Right renal cortex interstitium (tissue), 3 donors: ENCODE data around the gene CBX5. TPM values are rescaled to one million over a fixed set of nuclear protein-coding genes. Genes with fewer than 3 reads are reported as not detected.
A peak's percentile ranks its signal among the peaks of the same experiment; 100 is the strongest.
"Not testable (repeated sequence)": the region's sequence is repeated elsewhere in the genome, so short reads cannot be mapped to it uniquely, and the experiment has no call there.

Experiments
- DNase-seq, 3 donors: peaks; one replicate each; pipeline ENCODE4 v3.0.0-alpha.2; 2013; ENCODE audit warnings: low read depth in 3 of 3, low spot score in 2 of 3
- polyA plus RNA-seq, 3 donors: library from polyadenylated mRNA; unstranded; fragments of 120-200 nt; gene quantifications; one replicate each; pipeline ENCODE4 v1.2.1, GENCODE V29; 2013; ENCODE audit not compliant: insufficient read length in 3 of 3

Gene CBX5
- 100 to 1,000 TPM; 118 to 129 (median 125) TPM for polyA plus RNA-seq

- peak; percentile 99 to 100 (median 99) for DNase-seq
Measured at GRCh38 chr12:54279632-54280467, at the start of gene CBX5. TSS of gene CBX5 (minus strand) at chr12:54280122. CDS start at chr12:54257650, 22,472 bp downstream.

- no peak for DNase-seq
Measured at GRCh38 chr12:54328595-54329337, 48.8 kb upstream of the CBX5 start.

- DNase-seq, result not testable (repeated sequence)
Measured at GRCh38 chr12:54325442-54326109, 45.7 kb upstream of the CBX5 start.

DNA sequence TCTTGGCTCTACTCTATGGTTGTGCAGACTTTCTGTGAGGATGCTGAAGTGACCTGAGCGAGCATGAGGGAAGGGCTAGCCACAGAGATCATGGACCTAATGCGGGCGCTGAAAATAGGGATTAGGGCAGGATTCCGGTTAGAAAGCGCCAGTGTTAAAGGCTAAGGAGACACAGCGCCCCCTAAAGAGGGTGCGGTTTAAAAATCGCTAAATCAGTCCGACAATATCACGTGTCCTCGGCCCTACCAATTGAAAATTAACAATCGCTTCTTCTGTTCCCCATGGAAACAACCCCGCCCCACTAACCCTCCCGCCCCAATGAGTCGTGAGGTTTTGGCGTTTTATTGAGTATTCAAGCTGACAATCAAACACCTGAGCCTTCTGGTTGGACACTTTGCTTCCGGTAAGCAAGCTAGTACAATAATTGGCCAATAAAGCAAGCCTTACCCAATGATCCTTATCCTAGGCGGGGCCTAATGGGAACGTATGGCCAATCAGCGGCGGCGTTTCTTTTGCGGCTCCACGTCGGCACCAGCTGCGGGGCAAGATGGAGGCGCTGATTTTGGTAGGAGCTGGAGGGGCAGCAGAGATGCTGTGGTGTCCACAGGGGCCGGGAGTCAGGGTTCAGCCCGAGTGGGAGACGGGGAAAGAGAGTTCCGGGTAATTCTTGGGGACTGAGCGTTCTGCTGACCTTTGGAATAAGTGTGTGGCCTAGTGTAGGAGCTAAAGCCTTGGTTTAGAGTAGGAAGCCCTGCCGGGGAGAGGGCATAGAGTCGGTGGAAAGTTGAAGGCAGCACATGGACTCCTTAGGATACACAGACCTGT lies 44.9 kb upstream of the CBX5 start, which contains the start of gene COPZ1:
COPZ1 (plus strand) TSS at position 515 of the 825 bp plus-strand sequence; CDS start at position 548, 33 bp downstream.
- DNase-seq, result peak; percentile 97 to 99 (median 98)

GRCh38 chr12:54321363-54321762 lies 41.4 kb upstream of the CBX5 start:
- DNase-seq, result no peak

DNA sequence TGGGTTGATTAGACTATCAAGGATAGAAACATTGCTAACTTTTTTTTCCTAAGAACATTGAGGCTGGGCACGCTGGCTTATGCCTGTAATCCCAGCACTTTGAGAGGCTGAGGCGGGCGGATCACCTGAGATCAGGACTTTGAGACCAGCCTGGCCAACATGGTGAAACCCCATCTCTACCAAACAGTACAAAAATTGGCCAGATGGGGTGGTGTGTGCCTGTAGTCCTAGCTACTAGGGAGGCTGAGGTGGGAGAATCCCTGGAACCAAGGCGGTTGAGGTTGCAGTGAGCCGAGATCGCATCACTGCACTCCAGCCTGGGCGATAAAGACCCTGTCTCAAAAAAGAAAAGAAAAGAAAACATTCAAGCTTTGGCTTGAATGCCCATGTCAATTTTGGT lies 32.4 kb upstream of the CBX5 start:
- DNase-seq, result not testable (repeated sequence)

- no peak for DNase-seq
Measured at GRCh38 chr12:54311051-54311450, 31.1 kb upstream of the CBX5 start.

DNA sequence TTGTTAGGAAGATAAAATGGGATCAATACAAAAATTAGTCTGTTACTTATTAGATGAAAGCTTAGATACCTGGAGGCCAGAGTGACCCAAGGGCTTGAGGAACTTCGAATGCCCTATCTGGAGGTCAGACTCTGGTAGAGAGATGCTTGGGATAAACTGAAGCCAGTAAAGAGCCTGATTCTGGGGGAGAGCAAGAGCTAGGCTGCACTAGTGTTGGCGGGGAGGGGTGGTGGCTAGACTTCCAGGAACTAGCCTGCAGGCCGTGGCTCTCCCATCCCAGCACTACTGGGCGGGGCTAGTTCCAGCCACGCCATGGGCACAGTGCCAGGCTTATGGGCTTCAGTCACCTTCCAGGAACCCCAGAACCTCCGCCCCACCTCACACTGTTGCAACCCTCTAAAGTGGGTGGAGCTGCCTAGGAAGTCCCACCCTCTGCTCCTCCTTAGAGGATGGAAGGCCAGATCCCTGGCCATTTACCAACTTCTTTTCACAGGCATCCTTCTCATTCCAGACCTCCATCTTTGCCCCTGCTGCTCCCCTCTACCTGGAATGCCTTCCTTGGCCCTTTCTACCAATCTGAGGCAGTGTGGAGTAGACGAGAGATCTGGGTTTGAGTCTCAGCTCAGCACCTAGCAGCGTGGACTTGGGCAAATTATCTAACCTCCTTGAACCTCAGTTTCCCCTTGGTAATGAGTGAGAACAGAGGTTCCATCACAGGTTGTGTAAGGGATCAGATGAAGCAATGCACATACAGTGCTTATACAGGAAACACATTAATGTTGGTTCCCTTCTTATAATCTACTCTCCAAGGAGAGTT lies 27.2 kb upstream of the CBX5 start:
- DNase-seq, result no peak

GRCh38 chr12:54304187-54304810 lies 24.4 kb upstream of the CBX5 start:
- no peak for DNase-seq

GRCh38 chr12:54303640-54304039 lies 23.7 kb upstream of the CBX5 start:
- no peak for DNase-seq

- DNase-seq, result no peak
Measured at GRCh38 chr12:54301428-54302048, 21.6 kb upstream of the CBX5 start.

DNA sequence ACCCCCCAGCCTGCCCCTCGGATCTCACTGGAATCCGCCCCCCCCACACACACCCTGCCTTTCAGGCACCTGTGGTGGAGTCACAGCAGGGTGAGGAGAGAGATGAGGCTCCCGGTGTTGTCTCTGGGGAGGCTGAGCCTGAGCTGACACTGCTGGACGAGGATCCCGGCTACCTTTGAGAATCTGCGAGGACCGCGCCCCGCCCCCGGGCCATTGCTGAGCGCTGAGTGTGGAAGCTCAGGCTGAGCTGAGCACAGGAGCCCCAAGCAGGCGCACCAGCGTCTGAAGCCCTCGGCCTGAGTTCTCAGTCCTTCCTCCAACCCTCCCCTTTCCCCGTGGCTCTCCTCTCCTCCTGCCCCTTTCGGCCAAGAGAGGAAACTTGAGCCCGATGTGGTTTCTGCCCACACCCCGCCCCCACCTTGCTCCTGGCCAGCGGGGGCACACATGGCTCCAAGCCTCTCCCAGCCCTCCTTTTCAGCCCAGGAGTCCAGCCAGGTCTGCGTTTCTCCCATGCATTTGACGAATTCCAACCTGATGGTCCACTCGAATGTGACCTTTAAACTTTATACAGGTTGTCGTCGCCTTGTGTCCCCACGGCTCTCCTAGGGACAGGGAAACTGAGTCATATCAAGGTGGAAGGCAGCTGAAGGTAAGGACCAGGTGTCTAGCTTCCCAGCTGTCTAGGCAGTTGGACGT lies 21.0 kb upstream of the CBX5 start, which contains the start of gene NFE2:
NFE2 (minus strand) TSS at position 284 of the 696 bp plus-strand sequence. CDS start 5,767 bp downstream, outside the sequence.
- DNase-seq, result peak in 1 of 3 donors; percentile 73

GRCh38 chr12:54300225-54300731 lies 20.4 kb upstream of the CBX5 start:
- no peak for DNase-seq

DNA sequence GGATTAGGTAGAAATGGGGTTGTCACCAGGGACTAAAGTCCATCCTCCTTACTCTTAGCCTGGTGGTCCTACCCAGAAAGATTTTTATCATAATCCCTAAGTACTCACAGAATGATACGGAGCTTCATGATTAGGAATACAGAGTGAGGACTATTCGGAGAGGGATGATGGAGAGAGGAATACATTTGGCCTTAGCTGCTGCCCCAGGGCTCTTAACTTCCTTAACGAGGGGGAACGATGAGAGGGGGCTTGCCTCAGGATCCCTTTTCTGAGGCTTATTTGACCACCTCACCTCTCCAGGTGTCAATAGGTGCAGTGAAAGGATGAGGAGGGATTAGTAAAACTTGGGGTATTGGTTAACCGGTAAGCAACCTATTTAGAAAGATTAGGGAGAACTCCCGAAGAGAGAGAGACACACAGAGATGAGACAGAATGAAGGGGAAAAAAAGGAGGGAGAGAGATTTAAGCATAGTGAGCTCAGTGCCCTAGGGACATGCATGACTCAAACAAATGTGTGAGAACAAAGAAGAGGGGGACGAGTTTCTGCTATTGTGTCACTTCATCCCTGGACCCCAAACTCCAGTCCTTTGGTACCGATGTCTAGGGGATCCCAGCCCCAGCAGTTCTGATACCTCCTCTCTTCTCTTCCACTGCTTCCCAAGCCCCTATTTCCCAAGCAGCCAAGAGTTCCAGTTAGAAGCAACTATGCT lies 19.7 kb upstream of the CBX5 start:
- DNase-seq, result no peak

DNA sequence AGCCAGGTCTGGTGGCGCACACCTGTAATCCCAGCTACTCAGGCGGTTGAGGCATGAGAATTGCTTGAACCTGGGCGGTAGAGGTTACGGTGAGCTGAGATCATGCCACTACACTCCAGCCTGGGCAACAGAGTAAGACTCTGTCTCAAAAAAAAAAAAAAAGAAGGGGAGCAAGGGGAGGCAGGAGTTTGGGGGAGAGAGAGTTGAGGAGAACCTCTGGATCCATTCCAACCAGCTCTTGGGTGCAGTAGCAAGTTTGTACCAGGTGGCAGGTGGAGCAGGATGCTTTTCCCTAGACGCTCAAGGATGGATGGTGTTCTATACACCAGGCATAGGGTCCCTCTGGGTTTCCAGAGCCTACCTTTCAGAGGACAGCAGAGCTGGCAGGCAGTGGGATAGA lies 19.0 kb upstream of the CBX5 start:
- no peak for DNase-seq

GRCh38 chr12:54296393-54297099 lies 16.6 kb upstream of the CBX5 start:
- no peak for DNase-seq
